T-helper 1 cell treated with Interleukin-12 subunit alpha and Interleukin-12 subunit beta and Interleukin-4 antibody, amounts not matched to agents 30 μg/mL and 1 μg/mL, for 36 hours (primary cell): Measurements from ENCODE around the gene SEZ6L2.
"Not testable (repeated sequence)": the region's sequence is repeated elsewhere in the genome, so short reads cannot be mapped to it uniquely, and the experiment has no call there.

Experiments
- H3K27ac Mint-ChIP-seq: one replicate; pipeline ENCODE4 v1.8.0; 2021; ENCODE audit warnings: mild to moderate bottlenecking, mixed read lengths
- H3K27me3 Mint-ChIP-seq: one replicate; pipeline ENCODE4 v1.8.0; 2021; ENCODE audit warnings: low read depth, mixed read lengths
- H3K36me3 Mint-ChIP-seq: one replicate; pipeline ENCODE4 v1.8.0; 2021; ENCODE audit warnings: low read depth, mixed read lengths
- H3K4me1 Mint-ChIP-seq: one replicate; pipeline ENCODE4 v1.8.0; 2021; ENCODE audit warnings: low read depth, mixed read lengths
- H3K4me3 Mint-ChIP-seq: one replicate; pipeline ENCODE4 v1.8.0; 2021; ENCODE audit warnings: mild to moderate bottlenecking, moderate library complexity, mixed read lengths
- H3K9me3 Mint-ChIP-seq: one replicate; pipeline ENCODE4 v1.8.0; 2021; ENCODE audit warnings: mixed read lengths

SEZ6L2 gene

DNA sequence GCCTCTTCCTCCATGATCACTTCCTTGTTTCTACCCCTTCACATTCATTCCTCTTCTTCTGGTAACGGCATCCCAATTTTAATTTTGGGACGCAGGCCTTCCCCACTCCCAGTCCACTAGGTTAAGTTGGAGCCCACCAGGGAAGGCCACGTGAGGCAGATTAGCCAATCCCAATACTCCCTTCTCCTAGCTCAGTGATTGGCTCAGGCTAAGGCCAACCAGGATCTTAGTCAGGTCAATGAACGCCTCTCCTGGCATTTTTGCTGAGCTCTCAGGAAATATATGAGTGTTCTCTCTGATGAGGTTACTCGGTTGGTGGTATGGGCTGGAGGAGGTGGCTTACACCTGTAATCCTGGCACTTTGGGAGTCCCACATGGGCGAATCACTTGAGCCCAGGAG lies 15.4 kb downstream of the SEZ6L2 start:
- Mint-ChIP-seq H3K27ac (no peak overlapping the region), H3K27me3 (peaks cover 15% of the 10 kb centered on the region), H3K36me3 (no peaks in the 10 kb centered on the region), H3K4me3 (no peak overlapping the region), H3K4me1 (no peaks in the 10 kb centered on the region), H3K9me3 (no peaks in the 10 kb centered on the region)

DNA sequence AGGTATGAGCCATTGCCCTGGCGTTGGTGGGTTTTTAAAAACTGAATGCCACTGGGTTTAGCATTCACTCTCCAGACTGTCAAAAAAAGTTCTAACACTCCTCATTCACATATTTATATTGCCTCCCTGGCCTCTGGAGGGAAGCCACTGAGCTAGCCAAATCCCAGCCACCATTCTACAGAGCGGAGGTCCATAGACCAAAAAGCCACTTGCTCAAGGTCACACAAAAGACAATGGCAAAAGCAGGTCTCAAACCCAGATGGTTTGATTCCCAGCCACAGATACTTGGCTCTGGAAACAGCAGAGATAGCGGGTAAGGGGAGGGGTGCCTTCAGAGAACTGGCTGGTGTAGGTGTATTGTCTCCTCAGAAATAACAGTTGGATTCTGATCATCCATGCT lies 18.3 kb downstream of the SEZ6L2 start:
- H3K9me3 Mint-ChIP-seq: no peaks in the 10 kb centered on the region

DNA sequence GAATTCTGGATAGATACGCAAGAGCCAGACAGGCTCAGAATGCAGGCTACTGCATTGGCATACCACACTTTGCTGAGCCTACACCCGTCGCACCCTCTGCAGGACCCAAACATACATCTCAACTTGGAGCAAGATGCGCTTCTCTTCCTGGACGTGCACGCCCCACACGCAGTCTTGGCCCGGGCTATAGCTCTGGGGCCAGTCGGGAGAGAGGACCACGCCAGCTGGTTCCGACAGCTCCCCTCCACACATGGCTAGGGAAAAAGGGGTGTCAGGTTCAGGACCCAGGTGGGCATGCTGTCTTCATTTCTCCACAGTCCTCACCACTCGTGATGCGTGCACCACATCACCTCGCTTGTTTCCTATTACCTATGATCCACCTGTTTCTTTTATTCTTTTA lies 21.2 kb downstream of the SEZ6L2 start:
- peaks cover 9% of the 10 kb centered on the region for H3K4me1 Mint-ChIP-seq
- no peaks in the 10 kb centered on the region for H3K9me3 Mint-ChIP-seq
- H3K27ac Mint-ChIP-seq: no peak overlapping the region
- no peak overlapping the region for H3K4me3 Mint-ChIP-seq
- H3K36me3 Mint-ChIP-seq: no peaks in the 10 kb centered on the region
- peaks cover 40% of the 10 kb centered on the region for H3K27me3 Mint-ChIP-seq

More for the DNA sequence above, 18.3 kb downstream of the SEZ6L2 start:
- Mint-ChIP-seq H3K27ac (no peak overlapping the region), H3K4me3 (no peak overlapping the region), H3K36me3 (no peaks in the 10 kb centered on the region), H3K4me1 (peaks cover 9% of the 10 kb centered on the region), H3K27me3 (peaks cover 36% of the 10 kb centered on the region)

DNA sequence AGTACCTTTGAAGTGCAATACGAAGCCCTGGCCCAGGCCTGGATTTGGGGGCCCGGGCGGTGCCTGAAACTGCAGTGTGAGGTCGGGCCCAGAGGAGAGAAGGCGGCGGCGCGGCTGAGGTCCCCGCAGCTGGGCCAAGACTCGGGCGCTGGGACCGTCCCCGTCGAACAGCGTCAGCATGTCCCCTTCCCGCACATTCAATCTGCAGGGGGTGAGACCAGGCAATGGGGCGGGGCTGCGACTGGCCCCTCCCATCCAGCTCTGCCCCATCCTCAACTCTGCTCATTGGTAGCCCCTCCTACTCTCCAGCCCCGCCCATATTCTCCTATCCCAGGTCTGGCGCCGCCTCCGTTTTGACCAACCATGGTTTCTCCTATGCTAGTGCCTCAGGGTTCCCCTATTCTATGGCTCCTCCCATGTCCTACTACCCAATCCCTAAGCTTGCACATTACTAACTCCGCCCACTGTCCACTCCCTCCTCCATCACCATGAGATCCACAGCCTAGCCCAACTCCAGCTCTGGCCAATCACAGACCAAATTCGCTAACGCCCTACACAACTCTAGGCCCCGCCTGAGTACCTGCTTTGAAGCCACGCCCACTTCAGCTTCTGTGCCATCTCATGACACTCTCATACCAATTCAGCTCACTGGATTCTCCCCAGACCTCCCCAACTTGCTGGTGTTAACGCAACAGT lies 21.9 kb downstream of the SEZ6L2 start:
- Mint-ChIP-seq H3K4me1 (peaks cover 9% of the 10 kb centered on the region), H3K9me3 (no peaks in the 10 kb centered on the region), H3K36me3 (no peaks in the 10 kb centered on the region), H3K4me3 (peak overlapping the region; percentile 32), H3K27ac (no peak overlapping the region), H3K27me3 (peaks cover 35% of the 10 kb centered on the region)

DNA sequence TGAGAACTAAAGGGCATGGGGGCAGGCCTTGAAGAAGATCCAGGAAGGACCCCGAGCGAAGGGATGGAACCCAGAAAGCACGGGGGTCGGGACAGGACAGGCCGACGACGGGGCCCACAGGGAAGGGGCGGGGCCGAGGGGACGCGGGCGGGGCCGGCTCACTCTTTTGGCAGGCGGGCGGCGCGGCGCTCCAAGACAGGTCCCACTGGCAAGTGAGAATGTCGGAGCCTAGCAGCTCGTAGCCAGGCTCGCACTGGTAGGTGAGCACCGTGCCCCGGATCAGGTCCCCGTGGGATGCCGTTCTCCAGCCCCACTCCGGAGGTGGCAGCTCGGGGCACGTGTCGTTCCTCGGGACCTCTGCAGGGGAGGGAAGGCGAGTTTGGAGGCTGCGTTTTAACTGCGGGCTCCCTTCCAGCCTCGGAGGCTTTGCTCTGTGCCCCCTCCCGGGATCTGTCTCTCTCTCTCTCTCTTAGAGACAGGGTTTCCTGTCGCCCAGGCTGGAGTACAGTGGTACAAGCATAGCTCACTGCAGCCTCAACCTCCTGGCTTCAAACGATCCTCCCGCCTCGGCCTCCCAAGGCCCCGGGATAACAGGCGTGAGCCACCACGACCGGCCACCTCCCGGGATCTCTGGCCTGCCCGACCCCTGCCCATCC lies 22.6 kb downstream of the SEZ6L2 start:
- Mint-ChIP-seq H3K36me3 (no peaks in the 10 kb centered on the region), H3K27me3 (peaks cover 35% of the 10 kb centered on the region), H3K4me3 (peak overlapping the region; percentile 74), H3K4me1 (peaks cover 9% of the 10 kb centered on the region), H3K27ac (no peak overlapping the region), H3K9me3 (no peaks in the 10 kb centered on the region)

DNA sequence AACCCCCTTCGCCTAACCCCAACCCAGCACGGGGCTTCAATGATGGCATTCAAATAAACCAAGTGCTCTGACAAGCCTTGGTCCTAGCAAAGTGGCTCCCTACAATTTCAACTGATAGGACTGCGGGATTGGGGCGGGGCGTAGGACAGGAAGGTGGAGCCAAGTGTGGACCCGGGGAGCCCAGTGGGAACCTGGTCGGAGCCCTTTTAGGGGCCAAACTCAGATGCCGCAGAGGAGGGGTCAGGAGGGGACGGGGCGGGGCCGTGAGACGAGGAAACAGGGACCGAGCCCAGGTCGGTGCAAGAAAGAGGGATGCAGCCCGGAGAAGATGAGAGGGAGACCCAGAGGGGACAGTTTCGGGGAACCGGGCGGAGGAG lies 23.1 kb downstream of the SEZ6L2 start:
- Mint-ChIP-seq H3K4me1 (peaks cover 9% of the 10 kb centered on the region), H3K4me3 (peak overlapping the region; percentile 74), H3K27me3 (peaks cover 35% of the 10 kb centered on the region), H3K9me3 (no peaks in the 10 kb centered on the region), H3K36me3 (no peaks in the 10 kb centered on the region), H3K27ac (no peak overlapping the region)

DNA sequence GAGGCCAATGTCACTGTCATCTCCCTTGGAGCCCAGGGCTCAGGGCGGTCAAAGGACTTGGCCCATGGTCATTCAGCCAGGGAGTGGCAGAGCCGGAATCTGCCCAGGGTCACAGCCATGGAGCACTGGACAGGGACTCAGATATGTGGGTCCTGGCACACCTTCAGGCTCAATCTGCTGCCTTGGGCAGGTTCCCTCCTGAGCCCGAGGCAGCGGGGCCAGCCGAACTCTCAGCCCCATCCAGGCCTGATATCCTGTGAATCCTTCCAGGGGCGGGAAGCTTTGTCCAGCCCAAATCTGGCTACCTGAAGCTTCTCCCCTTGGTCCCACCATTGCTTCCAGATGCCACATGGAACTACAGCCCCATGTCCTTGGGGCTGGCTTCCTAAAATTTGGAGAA lies 24.1 kb downstream of the SEZ6L2 start:
- Mint-ChIP-seq H3K4me1 (peaks cover 9% of the 10 kb centered on the region), H3K9me3 (no peaks in the 10 kb centered on the region), H3K27ac (no peak overlapping the region), H3K36me3 (no peaks in the 10 kb centered on the region), H3K27me3 (peaks cover 35% of the 10 kb centered on the region), H3K4me3 (no peak overlapping the region)

DNA sequence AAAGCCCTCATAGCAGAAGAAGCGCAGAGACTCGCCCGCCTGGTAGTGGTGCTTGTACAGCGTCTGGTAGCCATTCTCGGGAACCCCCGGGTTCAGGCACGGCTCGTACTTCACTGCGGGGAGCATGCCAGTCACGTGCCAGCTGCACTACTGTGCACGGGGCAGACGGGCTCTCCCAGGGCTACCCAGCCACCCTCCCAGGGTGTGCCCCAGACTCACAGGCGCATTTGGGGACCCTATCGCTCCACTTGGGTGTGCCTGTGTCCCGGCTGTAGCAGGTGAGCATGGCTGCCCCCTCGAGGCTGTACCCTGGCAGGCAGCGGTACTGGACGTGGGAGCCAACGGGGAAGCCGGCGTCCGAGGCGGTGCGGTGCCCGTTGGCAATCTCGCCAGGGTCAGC lies 26.0 kb downstream of the SEZ6L2 start:
- Mint-ChIP-seq H3K4me1 (peaks cover 9% of the 10 kb centered on the region), H3K9me3 (no peaks in the 10 kb centered on the region), H3K4me3 (no peak overlapping the region), H3K27me3 (peaks cover 30% of the 10 kb centered on the region), H3K36me3 (no peaks in the 10 kb centered on the region), H3K27ac (no peak overlapping the region)

DNA sequence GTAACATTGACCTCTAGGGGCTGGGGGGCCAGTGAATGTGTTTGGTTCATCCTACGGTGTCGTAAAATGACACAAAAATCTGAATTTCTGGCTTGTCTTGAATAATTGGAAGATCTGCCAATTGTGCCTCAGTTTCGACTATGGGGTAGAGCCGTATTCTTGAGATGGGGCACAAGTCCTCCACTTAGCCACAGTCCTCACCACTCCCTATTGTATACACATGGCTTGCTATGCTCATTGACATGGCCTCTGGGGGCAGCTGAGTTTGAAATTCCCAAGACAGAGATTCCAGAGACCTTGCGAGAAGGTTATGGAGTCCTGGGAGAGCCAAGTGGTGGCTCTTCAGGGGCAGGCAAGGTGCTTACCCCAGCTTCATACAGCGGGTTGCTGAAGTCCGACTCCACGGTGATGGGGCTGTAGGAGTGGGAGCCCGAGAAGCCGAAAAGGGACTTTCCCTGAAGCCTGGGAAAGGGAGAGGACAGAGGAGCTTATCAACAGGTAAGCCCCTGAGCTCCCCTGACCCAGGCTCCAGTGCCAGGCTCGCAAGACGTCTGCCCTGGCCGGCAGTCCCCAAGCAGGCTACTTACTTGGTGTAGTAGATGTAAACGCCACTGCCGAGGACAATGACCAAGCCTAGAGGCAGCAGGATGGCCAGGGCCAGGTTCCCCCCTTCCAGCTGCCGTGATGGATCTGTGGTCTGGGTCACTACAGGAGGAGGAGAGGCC lies 27.4 kb downstream of the SEZ6L2 start:
- Mint-ChIP-seq H3K27me3 (peaks cover 17% of the 10 kb centered on the region), H3K4me1 (peaks cover 6% of the 10 kb centered on the region), H3K4me3 (no peak overlapping the region), H3K9me3 (no peaks in the 10 kb centered on the region), H3K36me3 (no peaks in the 10 kb centered on the region), H3K27ac (no peak overlapping the region)

DNA sequence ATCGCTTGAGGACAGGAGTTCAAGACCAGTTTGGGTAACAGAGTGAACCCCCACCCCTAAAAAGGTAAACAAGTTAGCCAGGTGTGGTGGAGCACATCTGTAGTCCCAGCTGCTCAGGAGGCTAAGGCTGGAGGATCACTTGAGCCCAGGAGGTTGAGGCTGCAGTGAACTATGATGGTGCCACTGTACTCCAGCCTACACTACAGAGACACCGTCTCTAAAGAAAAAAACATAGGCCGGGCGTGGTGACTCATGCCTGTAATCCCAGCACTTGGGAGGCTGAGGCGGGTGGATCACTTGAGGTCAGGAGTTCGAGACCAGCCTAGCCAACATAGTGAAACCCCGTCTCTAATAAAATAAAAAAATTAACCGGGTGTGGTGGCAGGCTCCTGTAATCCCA lies 30.3 kb downstream of the SEZ6L2 start:
- H3K4me1 Mint-ChIP-seq, H3K27me3 Mint-ChIP-seq, H3K36me3 Mint-ChIP-seq, H3K4me3 Mint-ChIP-seq, H3K27ac Mint-ChIP-seq, H3K9me3 Mint-ChIP-seq: not testable (repeated sequence)

DNA sequence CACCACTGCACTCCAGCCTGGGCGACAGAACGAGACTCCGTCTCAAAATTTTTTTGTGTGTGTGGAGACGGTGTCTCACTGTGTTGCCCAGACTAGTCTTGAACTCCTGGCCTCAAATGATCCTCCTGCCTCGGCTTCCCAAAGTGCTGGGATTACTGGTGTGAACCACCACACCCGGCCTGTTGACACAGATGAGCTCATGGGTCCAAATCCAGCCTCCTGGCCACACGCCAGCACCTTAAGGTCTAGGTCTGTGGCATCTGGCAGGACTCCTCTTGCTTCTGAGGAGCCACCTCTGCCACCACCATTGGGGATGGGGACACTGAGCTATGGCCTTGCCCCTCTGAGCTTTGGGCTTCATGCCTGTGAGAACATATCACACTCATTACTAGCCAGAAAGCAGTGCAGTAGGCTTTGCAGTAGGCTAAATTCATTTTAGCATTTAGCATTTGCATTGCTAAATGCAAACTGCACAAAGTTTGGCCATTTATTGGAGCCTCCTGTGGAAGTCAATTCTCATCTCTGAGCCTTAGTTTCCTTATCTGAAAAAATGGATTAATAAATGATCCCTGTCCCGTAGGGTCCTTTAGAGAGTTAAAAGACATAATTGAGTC lies 30.8 kb downstream of the SEZ6L2 start:
- H3K36me3 Mint-ChIP-seq: no peaks in the 10 kb centered on the region
- H3K4me1 Mint-ChIP-seq: peaks cover 5% of the 10 kb centered on the region
- H3K27ac Mint-ChIP-seq: no peak overlapping the region
- H3K9me3 Mint-ChIP-seq: no peaks in the 10 kb centered on the region
- H3K4me3 Mint-ChIP-seq: no peak overlapping the region
- H3K27me3 Mint-ChIP-seq: no peaks in the 10 kb centered on the region

DNA sequence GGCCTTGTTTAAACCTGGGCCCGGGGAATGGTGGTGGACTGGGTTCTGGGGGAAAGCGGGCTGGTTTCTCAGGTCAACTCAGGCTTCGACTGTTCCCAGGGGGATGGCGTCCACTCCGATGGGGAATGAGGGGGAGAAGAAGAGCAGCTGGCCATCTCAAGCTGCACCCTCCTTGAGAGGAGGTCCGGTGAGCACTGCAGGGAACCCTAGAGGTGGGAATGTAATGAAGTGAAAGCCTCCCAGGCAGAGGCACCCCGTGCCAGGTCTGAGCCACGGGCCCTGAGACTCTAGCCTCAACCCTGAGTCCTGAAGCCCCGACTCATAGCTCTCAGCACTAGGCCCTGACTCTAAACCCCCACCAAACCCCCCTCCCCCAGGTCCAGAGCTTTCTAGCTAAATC lies 35.1 kb downstream of the SEZ6L2 start:
- H3K27ac Mint-ChIP-seq: no peak overlapping the region
- H3K27me3 Mint-ChIP-seq: no peaks in the 10 kb centered on the region
- H3K9me3 Mint-ChIP-seq: no peaks in the 10 kb centered on the region
- H3K4me1 Mint-ChIP-seq: peaks cover 12% of the 10 kb centered on the region
- H3K4me3 Mint-ChIP-seq: no peak overlapping the region
- peaks cover 12% of the 10 kb centered on the region for H3K36me3 Mint-ChIP-seq

DNA sequence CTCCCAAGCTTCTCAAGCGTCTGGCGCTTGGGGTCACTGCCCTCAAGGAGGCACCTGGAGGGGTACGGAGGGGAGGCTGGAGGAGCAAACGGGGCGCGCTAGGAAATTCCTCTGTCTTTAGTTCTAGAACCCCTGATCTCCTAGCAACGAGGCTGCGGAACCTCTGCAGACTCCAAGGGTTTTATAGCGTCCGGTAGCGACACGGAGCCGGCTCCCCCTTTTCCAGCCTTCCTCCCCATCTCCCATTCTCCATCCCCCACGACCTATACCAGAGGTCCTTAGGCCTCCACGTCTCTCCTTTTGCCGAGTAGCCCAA lies 35.7 kb downstream of the SEZ6L2 start:
- H3K36me3 Mint-ChIP-seq: peaks cover 16% of the 10 kb centered on the region
- H3K27ac Mint-ChIP-seq: peak overlapping the region; percentile 98
- no peaks in the 10 kb centered on the region for H3K27me3 Mint-ChIP-seq
- no peaks in the 10 kb centered on the region for H3K9me3 Mint-ChIP-seq
- H3K4me1 Mint-ChIP-seq: peaks cover 12% of the 10 kb centered on the region
- H3K4me3 Mint-ChIP-seq: peak overlapping the region; percentile 78

DNA sequence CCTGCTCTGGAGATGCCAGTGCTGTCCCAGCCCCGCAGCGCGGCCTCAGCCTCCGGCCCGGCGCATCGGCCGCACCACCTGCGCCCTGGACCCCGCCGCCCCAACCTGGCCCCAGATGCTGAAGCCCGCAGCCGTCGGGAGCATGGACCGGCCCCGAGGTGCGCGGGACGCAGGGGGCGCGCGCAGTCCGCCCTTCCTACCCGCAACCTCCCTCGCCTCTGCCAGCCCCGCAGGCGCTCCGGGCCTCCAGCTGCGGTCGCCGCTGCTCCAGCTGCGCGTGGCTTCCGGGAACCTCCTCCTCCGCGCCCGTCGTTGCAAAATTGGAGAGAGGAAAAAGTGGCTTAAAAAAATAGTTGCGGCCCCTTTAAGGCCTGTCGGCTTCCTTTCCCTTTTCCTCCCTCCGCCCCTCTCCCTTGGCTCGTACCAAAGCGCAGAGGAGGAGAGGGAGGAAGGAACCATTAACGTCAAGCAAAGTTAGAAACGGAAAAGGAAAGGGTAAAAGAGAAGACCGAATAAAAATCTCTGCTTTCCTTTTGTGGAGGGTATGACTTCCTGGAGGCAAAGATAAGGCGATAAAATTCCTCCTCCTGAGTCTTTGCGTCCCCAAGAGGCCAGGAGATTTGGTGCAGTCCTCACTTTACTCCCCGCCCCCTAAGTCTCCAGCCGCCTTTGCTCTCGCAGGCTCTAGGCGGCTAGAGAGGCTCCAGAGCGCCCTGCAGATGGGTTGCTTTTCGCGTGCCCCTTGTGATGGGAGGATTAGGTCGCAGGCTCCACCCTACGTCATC lies 36.3 kb downstream of the SEZ6L2 start, which contains the start of gene CDIPT:
CDIPT (minus strand) TSS at position 343 of the 785 bp plus-strand sequence. CDS start 369 bp downstream, outside the sequence.
- Mint-ChIP-seq H3K4me1 (peaks cover 12% of the 10 kb centered on the region), H3K9me3 (no peaks in the 10 kb centered on the region), H3K27me3 (no peaks in the 10 kb centered on the region), H3K27ac (peak within 1 kb of the TSS; percentile 98), H3K4me3 (peak within 1 kb of the TSS; percentile 98), H3K36me3 (peaks cover 19% of the 10 kb centered on the region)
